ENCODE results near the gene PDE9A. TPM values are rescaled to one million over a fixed set of nuclear protein-coding genes. Genes with fewer than 3 reads are reported as not detected.

PDE9A gene
- total and polyA plus RNA-seq, 4 experiments from 2014 or later, result 2.2 to 9.2 (median 5.3) TPM

- Mint-ChIP-seq H3K36me3 (no peaks in the 10 kb centered on the region), H3K9me3 (no peaks in the 10 kb centered on the region), H3K4me1 (peaks cover 7 to 39% (median 15%) of the 10 kb centered on the region in 4 donors), H3K27me3 (peaks cover 4 to 5% of the 10 kb centered on the region in 2 donors), H3K4me3 (peak overlapping the region; percentile 73 to 87 (median 79)), H3K27ac (peak overlapping the region in 5 of 7 donors; percentile 3 to 74 (median 33))
- H3K4me3 ChIP-seq (ENCODE audit: low read length in 2 of 2), result peak overlapping the region in 1 of 2 donors; percentile 6
- H3K4me1 ChIP-seq (ENCODE audit: insufficient read depth, low read length), result peaks cover 20% of the 10 kb centered on the region
- H3K27ac ChIP-seq (ENCODE audit: low read depth, low read length), result no peak overlapping the region
- POLR2A ChIA-PET (ENCODE audit: partially characterized antibody), result interaction anchor here (0.6 to 1.4 kb wide), 4 partner anchors 10 to 176 kb away, joined by 3 to 4 read pairs (median 4); no protein-coding TSS in a partner anchor
- no peaks in the 10 kb centered on the region for H3K9me3 ChIP-seq (ENCODE audit: control insufficient read depth in 1 of 2, low read length in 2 of 2)
- no peaks in the 10 kb centered on the region for H3K36me3 ChIP-seq (ENCODE audit: insufficient read depth, low read length)
- intact Hi-C loops (cut with micrococcal nuclease), result loop anchor here (1.0 kb wide), 2 partner anchors 163 to 178 kb away; no protein-coding TSS in a partner anchor
- CTCF ChIA-PET (ENCODE audit: partially characterized antibody), result interaction anchor here (1.1 to 4.3 kb wide), 3 partner anchors 10 to 164 kb away, joined by 3 to 34 read pairs (median 6); no protein-coding TSS in a partner anchor
- H3K27me3 ChIP-seq (ENCODE audit: insufficient read depth, low read length), result peaks cover 12% of the 10 kb centered on the region
- no peak for DNase-seq
Measured at GRCh38 chr21:42654913-42655795, 1.7 kb downstream of the PDE9A start.

GRCh38 chr21:42655796-42656770, 2.7 kb downstream of the PDE9A start:
- no peaks in the 10 kb centered on the region for H3K36me3 Mint-ChIP-seq
- H3K4me1 Mint-ChIP-seq, result peaks cover 7 to 39% (median 15%) of the 10 kb centered on the region in 4 donors
- POLR2A ChIA-PET (ENCODE audit: partially characterized antibody), result interaction anchor here (1.4 kb wide), 1 partner anchor 11 kb away, joined by 3 read pairs; no protein-coding TSS in a partner anchor
- no peaks in the 10 kb centered on the region for H3K9me3 Mint-ChIP-seq
- H3K27ac Mint-ChIP-seq, result peak overlapping the region in 1 of 7 donors; percentile 65
- intact Hi-C loops (cut with micrococcal nuclease), result no loop called here
- H3K36me3 ChIP-seq (ENCODE audit: insufficient read depth, low read length), result no peaks in the 10 kb centered on the region
- H3K4me3 ChIP-seq (ENCODE audit: low read length in 2 of 2), result no peak overlapping the region
- peak overlapping the region in 4 of 8 donors; percentile 31 to 78 (median 51) for H3K4me3 Mint-ChIP-seq
- H3K27ac ChIP-seq (ENCODE audit: low read depth, low read length), result no peak overlapping the region
- no peak for DNase-seq
- H3K27me3 ChIP-seq (ENCODE audit: insufficient read depth, low read length), result peaks cover 12% of the 10 kb centered on the region
- CTCF ChIA-PET (ENCODE audit: partially characterized antibody), result interaction anchor here (1.0 to 4.3 kb wide), 3 partner anchors 11 to 163 kb away, joined by 3 to 34 read pairs (median 3); no protein-coding TSS in a partner anchor
- H3K4me1 ChIP-seq (ENCODE audit: insufficient read depth, low read length), result peaks cover 20% of the 10 kb centered on the region
- no peaks in the 10 kb centered on the region for H3K9me3 ChIP-seq (ENCODE audit: control insufficient read depth in 1 of 2, low read length in 2 of 2)
- peaks cover 4 to 5% of the 10 kb centered on the region in 2 donors for H3K27me3 Mint-ChIP-seq

- intact Hi-C loops (cut with micrococcal nuclease), result no loop called here
- Mint-ChIP-seq H3K36me3 (no peaks in the 10 kb centered on the region), H3K4me3 (no peak overlapping the region), H3K4me1 (peaks cover 7 to 36% (median 15%) of the 10 kb centered on the region in 4 donors), H3K9me3 (no peaks in the 10 kb centered on the region), H3K27me3 (peaks cover 0 to 5% of the 10 kb centered on the region in 2 donors), H3K27ac (no peak overlapping the region)
- no peak for DNase-seq
- no peaks in the 10 kb centered on the region for H3K36me3 ChIP-seq (ENCODE audit: insufficient read depth, low read length)
- ChIA-PET POLR2A (ENCODE audit: partially characterized antibody) (no interaction called here), CTCF (ENCODE audit: partially characterized antibody) (interaction anchor here (1.0 kb wide), 1 partner anchor 161 kb away, joined by 3 read pairs; no protein-coding TSS in a partner anchor)
- H3K27me3 ChIP-seq (ENCODE audit: insufficient read depth, low read length), result peaks cover 12% of the 10 kb centered on the region
- no peak overlapping the region for H3K27ac ChIP-seq (ENCODE audit: low read depth, low read length)
- H3K4me3 ChIP-seq (ENCODE audit: low read length in 2 of 2), result no peak overlapping the region
- H3K9me3 ChIP-seq (ENCODE audit: control insufficient read depth in 1 of 2, low read length in 2 of 2), result no peaks in the 10 kb centered on the region
- peaks cover 20% of the 10 kb centered on the region for H3K4me1 ChIP-seq (ENCODE audit: insufficient read depth, low read length)
Measured at GRCh38 chr21:42656872-42657271, 3.5 kb downstream of the PDE9A start.

- H3K27ac Mint-ChIP-seq, result no peak overlapping the region
- peaks cover 0 to 5% of the 10 kb centered on the region in 2 donors for H3K27me3 Mint-ChIP-seq
- Histone ChIP-seq H3K36me3 (ENCODE audit: insufficient read depth, low read length) (no peaks in the 10 kb centered on the region), H3K27me3 (ENCODE audit: insufficient read depth, low read length) (peaks cover 12% of the 10 kb centered on the region), H3K4me1 (ENCODE audit: insufficient read depth, low read length) (peaks cover 19% of the 10 kb centered on the region), H3K27ac (ENCODE audit: low read depth, low read length) (no peak overlapping the region), H3K4me3 (ENCODE audit: low read length in 2 of 2) (no peak overlapping the region), H3K9me3 (ENCODE audit: control insufficient read depth in 1 of 2, low read length in 2 of 2) (no peaks in the 10 kb centered on the region)
- no peaks in the 10 kb centered on the region for H3K9me3 Mint-ChIP-seq
- no peak for DNase-seq
- intact Hi-C loops (cut with micrococcal nuclease), result no loop called here
- ChIA-PET POLR2A (ENCODE audit: partially characterized antibody) (no interaction called here), CTCF (ENCODE audit: partially characterized antibody) (no interaction called here)
- H3K4me3 Mint-ChIP-seq, result no peak overlapping the region
- peaks cover 7 to 26% (median 15%) of the 10 kb centered on the region in 4 donors for H3K4me1 Mint-ChIP-seq
- no peaks in the 10 kb centered on the region for H3K36me3 Mint-ChIP-seq
Measured at GRCh38 chr21:42657676-42658319, 4.4 kb downstream of the PDE9A start.

- Mint-ChIP-seq H3K27ac (peak overlapping the region in 4 of 7 donors; percentile 35 to 62 (median 58)), H3K36me3 (no peaks in the 10 kb centered on the region), H3K9me3 (no peaks in the 10 kb centered on the region), H3K27me3 (peaks cover 0 to 5% of the 10 kb centered on the region in 2 donors), H3K4me1 (peaks cover 7 to 23% (median 15%) of the 10 kb centered on the region in 4 donors), H3K4me3 (no peak overlapping the region)
- H3K27ac ChIP-seq (ENCODE audit: low read depth, low read length), result no peak overlapping the region
- no peaks in the 10 kb centered on the region for H3K36me3 ChIP-seq (ENCODE audit: insufficient read depth, low read length)
- intact Hi-C loops (cut with micrococcal nuclease), result no loop called here
- CTCF ChIA-PET (ENCODE audit: partially characterized antibody), result no interaction called here
- H3K9me3 ChIP-seq (ENCODE audit: control insufficient read depth in 1 of 2, low read length in 2 of 2), result no peaks in the 10 kb centered on the region
- no peak overlapping the region for H3K4me3 ChIP-seq (ENCODE audit: low read length in 2 of 2)
- POLR2A ChIA-PET (ENCODE audit: partially characterized antibody), result no interaction called here
- peaks cover 15% of the 10 kb centered on the region for H3K4me1 ChIP-seq (ENCODE audit: insufficient read depth, low read length)
- peaks cover 12% of the 10 kb centered on the region for H3K27me3 ChIP-seq (ENCODE audit: insufficient read depth, low read length)
- no peak for DNase-seq
Measured at GRCh38 chr21:42658320-42659105, 5.1 kb downstream of the PDE9A start.

GRCh38 chr21:42659416-42660117, 6.1 kb downstream of the PDE9A start:
- peaks cover 0 to 5% of the 10 kb centered on the region in 2 donors for H3K27me3 Mint-ChIP-seq
- Histone ChIP-seq H3K4me3 (ENCODE audit: low read length in 2 of 2) (no peak overlapping the region), H3K36me3 (ENCODE audit: insufficient read depth, low read length) (no peaks in the 10 kb centered on the region), H3K27ac (ENCODE audit: low read depth, low read length) (no peak overlapping the region), H3K4me1 (ENCODE audit: insufficient read depth, low read length) (peaks cover 10% of the 10 kb centered on the region), H3K9me3 (ENCODE audit: control insufficient read depth in 1 of 2, low read length in 2 of 2) (no peaks in the 10 kb centered on the region), H3K27me3 (ENCODE audit: insufficient read depth, low read length) (peaks cover 11% of the 10 kb centered on the region)
- no peak overlapping the region for H3K27ac Mint-ChIP-seq
- peaks cover 6 to 20% (median 13%) of the 10 kb centered on the region in 4 donors for H3K4me1 Mint-ChIP-seq
- POLR2A ChIA-PET (ENCODE audit: partially characterized antibody), result no interaction called here
- intact Hi-C loops (cut with micrococcal nuclease), result no loop called here
- H3K4me3 Mint-ChIP-seq, result no peak overlapping the region
- no peak for DNase-seq
- CTCF ChIA-PET (ENCODE audit: partially characterized antibody), result no interaction called here
- H3K36me3 Mint-ChIP-seq, result no peaks in the 10 kb centered on the region
- no peaks in the 10 kb centered on the region for H3K9me3 Mint-ChIP-seq
